Natural killer cell (primary cell): Measurements from ENCODE around the gene ANKRD30A. TPM values are rescaled to one million over a fixed set of nuclear protein-coding genes. Genes with fewer than 3 reads are reported as not detected.
"Not testable (repeated sequence)": the region's sequence is repeated elsewhere in the genome, so short reads cannot be mapped to it uniquely, and the experiment has no call there.

Experiments
- ATAC-seq, 3 donors: fragments of 150-1000 bp in 2 of 3; fragments of 200-7000 bp in 1 of 3; cut with Tn5 transposase; 1 replicate in 1 of 3; 2 replicates in 2 of 3; pipeline ENCODE4 v1.10.0; 2021; ENCODE audit warnings: mild to moderate bottlenecking in 2 of 3, moderate library complexity in 2 of 3
- DNase-seq, 2 donors: peaks; one replicate each; pipeline versions ENCODE4 v3.0.0 to v3.0.0-alpha.2; 2013 to 2021; ENCODE audit warnings: mixed read lengths in 1 of 2
- H3K27ac ChIP-seq: one replicate; pipeline ENCODE4 v1.5.1; 2013; ENCODE audit warnings: mild to moderate bottlenecking, low read length
- H3K27me3 ChIP-seq: one replicate; pipeline ENCODE4 v1.6.1; 2013; ENCODE audit warnings: low read length; ENCODE audit not compliant: control insufficient read depth, insufficient read depth
- H3K36me3 ChIP-seq: one replicate; pipeline ENCODE4 v1.6.1; 2013; ENCODE audit warnings: low read length; ENCODE audit not compliant: control insufficient read depth, insufficient read depth
- H3K4me1 ChIP-seq: one replicate; pipeline ENCODE4 v1.6.1; 2013; ENCODE audit warnings: low read length; ENCODE audit not compliant: control insufficient read depth, insufficient read depth
- H3K4me3 ChIP-seq: one replicate; pipeline ENCODE4 v1.5.1; 2013; ENCODE audit warnings: low read length
- H3K9me3 ChIP-seq: one replicate; pipeline ENCODE4 v1.6.1; 2013; ENCODE audit warnings: low read length; ENCODE audit not compliant: control insufficient read depth, insufficient read depth
- H3K27ac Mint-ChIP-seq, 2 donors: one replicate each; pipeline ENCODE4 v1.8.0; 2022; ENCODE audit warnings: mild to moderate bottlenecking in 2 of 2, mixed read lengths in 2 of 2, moderate library complexity in 1 of 2
- H3K27me3 Mint-ChIP-seq, 2 donors: one replicate each; pipeline ENCODE4 v1.8.0; 2022; ENCODE audit warnings: low read depth in 2 of 2, mixed read lengths in 2 of 2
- H3K36me3 Mint-ChIP-seq: one replicate; pipeline ENCODE4 v1.8.0; 2022; ENCODE audit warnings: mixed read lengths
- H3K4me1 Mint-ChIP-seq, 2 donors: one replicate each; pipeline ENCODE4 v1.8.0; 2022; ENCODE audit warnings: mixed read lengths in 2 of 2
- H3K4me3 Mint-ChIP-seq: one replicate; pipeline ENCODE4 v1.8.0; 2022; ENCODE audit warnings: mild to moderate bottlenecking, moderate library complexity, mixed read lengths
- H3K9me3 Mint-ChIP-seq, 2 donors: one replicate each; pipeline ENCODE4 v1.8.0; 2022; ENCODE audit warnings: mixed read lengths in 2 of 2
- CTCF ChIP-seq: fragments of 200-600 bp; IDR thresholded peaks from one replicate; pipeline ENCODE4 v1.8.0; 2022; ENCODE audit warnings: antibody characterized with exemption
- WGBS: methylation state at CpG from one replicate; pipeline ENCODE4 v1.1.7; 2013; ENCODE audit warnings: missing lambda C conversion rate; ENCODE audit not compliant: insufficient coverage; 5-methylcytosine and 5-hydroxymethylcytosine counted together
- intact Hi-C: fragments of 100-400 bp; cut with micrococcal nuclease; formaldehyde crosslinking; loops from one replicate; pipeline ENCODE4 v1.14.2; 2022
- total RNA-seq, 4 donors: library from RNA; stranded (reverse); fragments of 120-200 nt in 1 of 4; gene quantifications; one replicate each; pipeline versions ENCODE4 v1.2.3 to v1.2.4, GENCODE V29; 2013 to 2022

Gene ANKRD30A
- total RNA-seq = not detected
- total RNA-seq (2013) = not detected

- H3K4me3 ChIP-seq = no peak within 1 kb of the TSS
- DNase-seq (no peak), ATAC-seq (no peak)
- peaks cover 0 to 4% of the 10 kb centered on the region in 2 donors for H3K9me3 Mint-ChIP-seq
- H3K36me3 Mint-ChIP-seq = no peaks in the 10 kb centered on the region
- no peaks in the 10 kb centered on the region for H3K4me1 Mint-ChIP-seq
- TF ChIP-seq CTCF = no peak
- no peaks in the 10 kb centered on the region for H3K27me3 Mint-ChIP-seq
- no peaks in the 10 kb centered on the region for H3K4me1 ChIP-seq
- 91% methylated on average over 39 of the region's 39 CpGs for WGBS
- H3K9me3 ChIP-seq = peaks cover 20% of the 10 kb centered on the region
- intact Hi-C loops = no loop called here
- no peaks in the 10 kb centered on the region for H3K36me3 ChIP-seq
- no peak within 1 kb of the TSS for H3K27ac Mint-ChIP-seq
- H3K4me3 Mint-ChIP-seq = no peak within 1 kb of the TSS
- no peak within 1 kb of the TSS for H3K27ac ChIP-seq
- no peaks in the 10 kb centered on the region for H3K27me3 ChIP-seq
Observed at GRCh38 chr10:37125191-37125732, at the start of gene ANKRD30A. Gene ANKRD30A (plus strand): TSS chr10:37125598. CDS start chr10:37125788, 190 bp downstream.

- H3K27me3 Mint-ChIP-seq, H3K4me1 ChIP-seq, H3K36me3 ChIP-seq, H3K9me3 ChIP-seq, H3K27ac Mint-ChIP-seq, H3K4me3 Mint-ChIP-seq, ATAC-seq, DNase-seq, H3K27ac ChIP-seq, H3K27me3 ChIP-seq, intact Hi-C loops, H3K36me3 Mint-ChIP-seq, H3K4me3 ChIP-seq, H3K4me1 Mint-ChIP-seq: not testable (repeated sequence)
- 95% methylated on average over 10 of the region's 10 CpGs for WGBS
- H3K9me3 Mint-ChIP-seq = peaks cover 16 to 19% of the 10 kb centered on the region in 2 donors
Observed at GRCh38 chr10:37076083-37076482, 49.3 kb upstream of the ANKRD30A start.

- peaks cover 7% of the 10 kb centered on the region for H3K9me3 ChIP-seq
- no peaks in the 10 kb centered on the region for H3K36me3 ChIP-seq
- H3K27me3 Mint-ChIP-seq = no peaks in the 10 kb centered on the region
- TF ChIP-seq CTCF = no peak
- DNase-seq = no peak
- H3K4me1 Mint-ChIP-seq = no peaks in the 10 kb centered on the region
- H3K4me3 Mint-ChIP-seq = no peak overlapping the region
- no peak overlapping the region for H3K4me3 ChIP-seq
- H3K36me3 Mint-ChIP-seq = no peaks in the 10 kb centered on the region
- H3K9me3 Mint-ChIP-seq = peaks cover 18 to 28% of the 10 kb centered on the region in 2 donors
- intact Hi-C loops = no loop called here
- no peaks in the 10 kb centered on the region for H3K27me3 ChIP-seq
- no peak for ATAC-seq
- no peak overlapping the region for H3K27ac ChIP-seq
- 35% methylated on average over 2 of the region's 3 CpGs for WGBS
- H3K27ac Mint-ChIP-seq = no peak overlapping the region
- H3K4me1 ChIP-seq = no peaks in the 10 kb centered on the region
Observed at GRCh38 chr10:37095792-37096573, 29.4 kb upstream of the ANKRD30A start.

GRCh38 chr10:37101261-37101660 lies 24.1 kb upstream of the ANKRD30A start:
- no peak for DNase-seq
- H3K4me1 ChIP-seq = no peaks in the 10 kb centered on the region
- no peak overlapping the region for H3K4me3 ChIP-seq
- H3K27ac Mint-ChIP-seq = no peak overlapping the region
- no peaks in the 10 kb centered on the region for H3K4me1 Mint-ChIP-seq
- H3K27me3 Mint-ChIP-seq = no peaks in the 10 kb centered on the region
- 80% methylated on average over 3 of the region's 3 CpGs for WGBS
- H3K27ac ChIP-seq = no peak overlapping the region
- intact Hi-C loops = no loop called here
- no peak for TF ChIP-seq CTCF
- H3K36me3 ChIP-seq = no peaks in the 10 kb centered on the region
- H3K4me3 Mint-ChIP-seq = no peak overlapping the region
- no peak for ATAC-seq
- H3K36me3 Mint-ChIP-seq = peaks cover 13% of the 10 kb centered on the region
- H3K9me3 Mint-ChIP-seq = peaks cover 24 to 26% of the 10 kb centered on the region in 2 donors
- no peaks in the 10 kb centered on the region for H3K9me3 ChIP-seq
- no peaks in the 10 kb centered on the region for H3K27me3 ChIP-seq
